K562 (cell line): ENCODE results near the gene ANKRD61. TPM values are rescaled to one million over a fixed set of nuclear protein-coding genes. Genes with fewer than 3 reads are reported as not detected.

ENCODE experiments used
- ATAC-seq: fragments of 200-7000 bp; cut with Tn5 transposase; 3 replicates; pipeline ENCODE4 v1.9.1; 2020; ENCODE audit warnings: moderate library complexity
- BruUV-seq: library from RNA; stranded (reverse); fragments of 400-500 nt; replicated peaks from 2 replicates; lab custom pipeline; 2021; lab: Mats Ljungman, UMichigan
- CTCF ChIA-PET: fragments of 300-600 bp; formaldehyde crosslinking; extraction: SDS; loops from one replicate; lab custom pipeline; 2021; ENCODE audit warnings: low intra/inter-chr PET ratio; lab: Yijun Ruan, JAX
- POLR2A ChIA-PET: fragments of 300-600, 350-650 bp; sonication (Branson Sonifier 250); formaldehyde crosslinking; extraction: SDS; loops from one replicate; lab custom pipeline; 2021; ENCODE audit warnings: antibody characterized with exemption, inconsistent platforms; lab: Yijun Ruan, JAX
- DNase-seq, 4 experiments: peaks; one replicate each; pipeline versions ENCODE4 v3.0.0 to v3.0.0-alpha.2; 2011 to 2018; ENCODE audit warnings: low spot score in 3 of 4, mixed read lengths in 3 of 4; ENCODE audit errors: extremely low read depth in 1 of 4
- FAIRE-seq: peaks from 2 replicates; lab custom pipeline; 2011; peaks lifted over from hg19 to GRCh38; lab: Jason Lieb, UNC
- H2AFZ ChIP-seq: 2 replicates; pipeline ENCODE4 v1.6.0; 2011; ENCODE audit warnings: low read depth, low read length, control low read depth, inconsistent platforms
- H3K27ac ChIP-seq: fragments of 200-600 bp; 3 replicates; pipeline ENCODE4 v1.8.0; 2011; ENCODE audit warnings: low read depth, mild to moderate bottlenecking, control low read depth, inconsistent platforms, low read length, moderate library complexity, mixed read lengths; ENCODE audit errors: extremely low read depth
- H3K27me3 ChIP-seq, 2 experiments: fragments of 300-600 bp in 1 of 2; 2 replicates in 1 of 2; 3 replicates in 1 of 2; pipeline versions ENCODE4 v1.6.0 to v1.8.0; 2011; ENCODE audit warnings: inconsistent platforms in 2 of 2, low read length in 2 of 2, mild to moderate bottlenecking in 1 of 2, mixed read lengths in 1 of 2, moderate library complexity in 1 of 2; ENCODE audit not compliant: control insufficient read depth in 2 of 2, insufficient read depth in 2 of 2
- H3K36me3 ChIP-seq: fragments of 300-600 bp; 3 replicates; pipeline ENCODE4 v1.8.0; 2011; ENCODE audit warnings: mild to moderate bottlenecking, low read length, inconsistent platforms; ENCODE audit not compliant: control insufficient read depth, insufficient read depth
- H3K4me1 ChIP-seq, 2 experiments: fragments of 200-600 bp in 1 of 2; replicated peaks in 1 of 2; 2 replicates in 1 of 2; 3 replicates in 1 of 2; pipeline versions ENCODE4 v1.5.1 to v1.8.0; 2011; ENCODE audit warnings: inconsistent platforms in 2 of 2, low read length in 2 of 2, mild to moderate bottlenecking in 1 of 2, mixed read lengths in 1 of 2, moderate library complexity in 1 of 2; ENCODE audit not compliant: control insufficient read depth in 2 of 2, insufficient read depth in 2 of 2
- H3K4me2 ChIP-seq: 2 replicates; pipeline ENCODE4 v1.6.1; 2011; ENCODE audit warnings: low read length, control low read depth, inconsistent platforms, mixed read lengths; ENCODE audit not compliant: insufficient read depth
- H3K4me3 ChIP-seq: fragments of 200-600 bp; sonication (generic), shearing (Covaris generic); 2 replicates; pipeline ENCODE4 v1.5.1; 2016; ENCODE audit warnings: control low read depth, inconsistent platforms
- H3K79me2 ChIP-seq: fragments of 200-600 bp; 3 replicates; pipeline ENCODE4 v1.8.0; 2011; ENCODE audit warnings: low read length, inconsistent platforms; ENCODE audit not compliant: control insufficient read depth, insufficient read depth
- H3K9ac ChIP-seq, 2 experiments: 2 replicates each; pipeline versions ENCODE4 v1.6.0 to v1.6.1; 2011; ENCODE audit warnings: low read depth in 2 of 2, low read length in 2 of 2, control low read depth in 1 of 2, inconsistent platforms in 1 of 2, mild to moderate bottlenecking in 1 of 2, mixed read lengths in 1 of 2; ENCODE audit not compliant: insufficient read depth in 1 of 2
- H3K9me1 ChIP-seq: one replicate; pipeline ENCODE4 v1.6.0; 2011; ENCODE audit warnings: inconsistent platforms, mild to moderate bottlenecking, low read length, moderate library complexity; ENCODE audit not compliant: control insufficient read depth, insufficient read depth
- H3K9me3 ChIP-seq: replicated peaks from 2 replicates; pipeline ENCODE4 v1.5.1; 2011; ENCODE audit warnings: low read depth, low read length, inconsistent platforms; ENCODE audit not compliant: control insufficient read depth, insufficient read depth
- H4K20me1 ChIP-seq: replicated peaks from 2 replicates; pipeline ENCODE4 v1.6.1; 2011; ENCODE audit warnings: low read length, inconsistent platforms, mixed read lengths; ENCODE audit not compliant: control insufficient read depth, insufficient read depth
- ARID3A ChIP-seq: IDR thresholded peaks from 2 replicates; pipeline ENCODE4 v1.6.1; 2012; ENCODE audit warnings: low read depth, low read length, improper control_type of control experiment, borderline replicate concordance
- DNMT1 ChIP-seq: fragments of 450-650 bp; IDR thresholded peaks from 2 replicates; pipeline ENCODE4 v1.6.1; 2016; ENCODE audit warnings: antibody characterized with exemption, mild to moderate bottlenecking
- ELK1 ChIP-seq: sonication (generic); formaldehyde crosslinking; IDR thresholded peaks from 2 replicates; pipeline ENCODE4 v1.8.1; 2022; ENCODE audit warnings: missing genetic modification reagents
- FOXP4 ChIP-seq: sonication (generic); formaldehyde crosslinking; IDR thresholded peaks from 2 replicates; pipeline ENCODE4 v1.8.0; 2022; ENCODE audit warnings: mild to moderate bottlenecking, missing genetic modification reagents, borderline replicate concordance
- HMG20B ChIP-seq: fragments of 250-450 bp; sonication (Bioruptor Pico); IDR thresholded peaks from 2 replicates; pipeline ENCODE4 v1.5.0; 2021; ENCODE audit warnings: mild to moderate bottlenecking
- HMGXB4 ChIP-seq: sonication (generic); formaldehyde crosslinking; IDR thresholded peaks from 2 replicates; pipeline ENCODE4 v1.8.1; 2023; ENCODE audit warnings: mild to moderate bottlenecking, missing genetic modification reagents
- MAFK ChIP-seq: IDR thresholded peaks from 2 replicates; pipeline ENCODE4 v1.6.1; 2011; ENCODE audit warnings: low read length, improper control_type of control experiment
- MBD1 ChIP-seq: fragments of 250-450 bp; sonication (Bioruptor Pico); IDR thresholded peaks from 2 replicates; pipeline ENCODE4 v1.8.0; 2022; ENCODE audit warnings: inconsistent platforms
- THRB ChIP-seq: fragments of 450-650 bp; formaldehyde crosslinking; conservative IDR thresholded peaks from 2 replicates; pipeline ENCODE4 v1.4.0; 2022; ENCODE audit warnings: mild to moderate bottlenecking, missing genetic modification characterization
- USF1 ChIP-seq: sonication (generic); formaldehyde crosslinking; IDR thresholded peaks from 2 replicates; pipeline ENCODE4 v1.9.0; 2022; ENCODE audit warnings: mild to moderate bottlenecking, missing genetic modification reagents
- ZFP1 ChIP-seq: fragments of 450-650 bp; formaldehyde crosslinking; IDR thresholded peaks from 2 replicates; pipeline ENCODE4 v1.4.0; 2020; ENCODE audit warnings: mild to moderate bottlenecking, mixed read lengths
- WGBS: fragments of 100-300 bp; shearing (Covaris generic); methylation state at CpG from one replicate; pipeline ENCODE4 v1.1.6; 2016; ENCODE audit warnings: low coverage, mixed read lengths; ENCODE audit not compliant: insufficient coverage; ENCODE audit errors: missing lambda C conversion rate; 5-methylcytosine and 5-hydroxymethylcytosine counted together
- in situ Hi-C: fragments of 300-500 bp; cut with MboI; formaldehyde crosslinking; loops from 4 replicates; pipeline ENCODE4 v1.15.0; 2018; ENCODE audit warnings: inconsistent platforms, mixed read lengths
- intact Hi-C: fragments of 100-400 bp; cut with micrococcal nuclease; formaldehyde crosslinking; loops from 2 replicates; pipeline ENCODE4 v1.14.2; 2022
- polyA plus RNA-seq, 8 experiments: library from polyadenylated mRNA; depleted of rRNA in 4 of 8; stranded (reverse) in 5 of 8; unstranded in 3 of 8; fragments of >200 nt; fragmentation: Nextera tagmentation in 2 of 8; fragmentation: Illumina TruSeq in 1 of 8; extraction: Ambion mirVana in 2 of 8; extraction: Trizol in 1 of 8; gene quantifications; 2 replicates each; pipeline versions ENCODE4 v1.2.1 to v1.2.3, GENCODE V29; 2011 to 2014; ENCODE audit warnings: inconsistent platforms in 1 of 8, missing spikeins in 1 of 8
- total RNA-seq, 7 experiments: library from RNA; depleted of rRNA in 6 of 7; stranded (reverse); fragments of >200 nt in 6 of 7; fragmentation: Illumina TruSeq in 2 of 7; extraction: Trizol in 2 of 7; gene quantifications; 2 replicates each; pipeline versions ENCODE4 v1.2.1 to v1.2.3, GENCODE V29; 2011 to 2021; ENCODE audit warnings: low replicate concordance in 1 of 7

ANKRD61 gene
- total and polyA plus RNA-seq, 9 of the 15 experiments (the other 6 are each of a cell fraction or from before 2014, with no cell fraction given): 0.08 to 0.11 (median 0.09) TPM; not detected in 5

- 79% methylated on average over 4 of the region's 4 CpGs for WGBS
- in situ Hi-C loops (no loop called here), intact Hi-C loops (no loop called here)
- no peaks in the 10 kb centered on the region for H3K9me1 ChIP-seq
- no peak overlapping the region for H3K9ac ChIP-seq
- peaks cover 2% of the 10 kb centered on the region; the same call in 1 of the 2 replicates for H4K20me1 ChIP-seq
- POLR2A ChIA-PET: interaction anchor here (0.6 kb wide), 1 partner anchor 9 kb away, joined by 3 read pairs; no protein-coding TSS in a partner anchor
- no peaks in the 10 kb centered on the region; a peak in 1 of 5 replicates for H3K4me1 ChIP-seq
- H3K36me3 ChIP-seq: peaks cover 68% of the 10 kb centered on the region
- no peak for ATAC-seq
- FAIRE-seq: no peak
- DNase-seq: no peak
- H3K4me3 ChIP-seq: no peak overlapping the region
- CTCF ChIA-PET: no interaction called here
- no peak overlapping the region for H3K4me2 ChIP-seq
- BruUV-seq: no TSS peak
- no peaks in the 10 kb centered on the region for H3K27me3 ChIP-seq
- H2AFZ ChIP-seq: no peak overlapping the region
- peaks cover 28% of the 10 kb centered on the region for H3K79me2 ChIP-seq
- H3K27ac ChIP-seq: no peak overlapping the region
- no peaks in the 10 kb centered on the region for H3K9me3 ChIP-seq
- TF ChIP-seq DNMT1 (no peak), HMGXB4 (CRISPR knock-in tag) (no peak), USF1 (CRISPR knock-in tag) (no peak), HMG20B (CRISPR knock-in tag) (no peak), MAFK (no peak), THRB (no peak), FOXP4 (no peak), ARID3A (no peak), ZFP1 (CRISPR knock-in tag) (no peak), MBD1 (CRISPR knock-in tag) (no peak), ELK1 (CRISPR knock-in tag) (no peak)
Measured at GRCh38 chr7:6049780-6050179, 18.6 kb downstream of the ANKRD61 start.
